22Rv1 (cell line): ENCODE results near the gene DCLK1.

Source experiments
- CTCF ChIP-seq: fragments of 450-650 bp; IDR thresholded peaks from 2 replicates; pipeline ENCODE4 v1.5.1; 2017; ENCODE audit warnings: mild to moderate bottlenecking
- ZFX ChIP-seq: fragments of 450-650 bp; IDR thresholded peaks from 2 replicates; pipeline ENCODE4 v1.6.1; 2017; ENCODE audit warnings: antibody characterized with exemption, borderline replicate concordance

DNA sequence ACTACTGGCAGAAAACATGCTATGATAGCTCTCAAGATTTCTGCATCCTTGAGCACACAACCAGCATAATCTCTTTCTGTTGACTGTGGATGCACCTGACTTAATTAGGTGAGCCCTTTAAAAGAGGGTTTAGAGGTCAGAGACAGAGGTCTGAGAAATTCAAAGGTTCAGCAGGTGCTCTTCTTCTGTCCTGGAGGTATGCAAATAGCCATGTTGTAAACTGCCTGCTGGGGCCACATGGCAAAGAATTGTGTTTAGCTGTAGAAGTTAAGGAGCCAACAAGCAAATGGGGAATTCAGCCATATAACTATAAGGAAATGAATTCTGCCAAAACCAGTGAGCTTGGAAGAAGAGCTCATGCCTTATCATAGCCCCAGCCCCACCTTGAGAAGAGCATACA is 11.6 kb upstream of the DCLK1 start:
- TF ChIP-seq CTCF, result no peak
- no peak for TF ChIP-seq ZFX
